ENCODE results near the gene OSTM1. TPM values are rescaled to one million over a fixed set of nuclear protein-coding genes. Genes with fewer than 3 reads are reported as not detected.

The OSTM1 gene
- polyA plus RNA-seq, 1 experiment = 35.2 TPM

- no peak for DNase-seq (ENCODE audit: low read depth, low spot score)
- TF ChIP-seq CTCF (IDR thresholded peaks at IDR 0.05; ENCODE audit: low read depth, low read length) = no peak
- Histone ChIP-seq H3K27ac (ENCODE audit: low read depth, low read length) (no peak overlapping the region), H3K4me3 (ENCODE audit: low read depth, low read length) (no peak overlapping the region), H3K9me3 (ENCODE audit: control insufficient read depth, insufficient read depth, low read length) (no peaks in the 10 kb centered on the region), H3K27me3 (ENCODE audit: control insufficient read depth, insufficient read depth, low read length) (peaks cover 3% of the 10 kb centered on the region)
- ChIA-PET CTCF (interaction anchor here (1.1 kb wide), 1 partner anchor 53 kb away, joined by 5 read pairs; no protein-coding TSS in a partner anchor), POLR2A (no interaction called here)
Measured at GRCh38 chr6:108102965-108103364, 28.4 kb upstream of the OSTM1 start.

- H3K9me3 ChIP-seq (ENCODE audit: control insufficient read depth, insufficient read depth, low read length) = no peaks in the 10 kb centered on the region
- H3K27me3 ChIP-seq (ENCODE audit: control insufficient read depth, insufficient read depth, low read length) = peaks cover 3% of the 10 kb centered on the region
- no peak overlapping the region for H3K27ac ChIP-seq (ENCODE audit: low read depth, low read length)
- ChIA-PET POLR2A (no interaction called here), CTCF (interaction anchor here (1.2 kb wide), 1 partner anchor 13 kb away, joined by 4 read pairs; no protein-coding TSS in a partner anchor)
- no peak for TF ChIP-seq CTCF (IDR thresholded peaks at IDR 0.05; ENCODE audit: low read depth, low read length)
- DNase-seq (ENCODE audit: low read depth, low spot score) = no peak
- no peak overlapping the region for H3K4me3 ChIP-seq (ENCODE audit: low read depth, low read length)
Measured at GRCh38 chr6:108100003-108100402, 25.5 kb upstream of the OSTM1 start.

GRCh38 chr6:108097882-108098281 lies 23.3 kb upstream of the OSTM1 start:
- H3K4me3 ChIP-seq (ENCODE audit: low read depth, low read length) = no peak overlapping the region
- no peaks in the 10 kb centered on the region for H3K9me3 ChIP-seq (ENCODE audit: control insufficient read depth, insufficient read depth, low read length)
- H3K27ac ChIP-seq (ENCODE audit: low read depth, low read length) = no peak overlapping the region
- ChIA-PET POLR2A (interaction anchor here (0.6 kb wide), 1 partner anchor 339 kb away, joined by 6 read pairs; no protein-coding TSS in a partner anchor), CTCF (no interaction called here)
- DNase-seq (ENCODE audit: low read depth, low spot score) = no peak
- H3K27me3 ChIP-seq (ENCODE audit: control insufficient read depth, insufficient read depth, low read length) = peaks cover 6% of the 10 kb centered on the region
- TF ChIP-seq CTCF (IDR thresholded peaks at IDR 0.05; ENCODE audit: low read depth, low read length) = no peak

- DNase-seq (ENCODE audit: low read depth, low spot score) = no peak
- POLR2A ChIA-PET = no interaction called here
- CTCF ChIA-PET = no interaction called here
Measured at GRCh38 chr6:108093781-108094300, 19.3 kb upstream of the OSTM1 start.

GRCh38 chr6:108091288-108091687 lies 16.7 kb upstream of the OSTM1 start:
- H3K27ac ChIP-seq (ENCODE audit: low read depth, low read length) = no peak overlapping the region
- ChIA-PET POLR2A (no interaction called here), CTCF (no interaction called here)
- DNase-seq (ENCODE audit: low read depth, low spot score) = no peak
- H3K27me3 ChIP-seq (ENCODE audit: control insufficient read depth, insufficient read depth, low read length) = peaks cover 3% of the 10 kb centered on the region
- no peaks in the 10 kb centered on the region for H3K9me3 ChIP-seq (ENCODE audit: control insufficient read depth, insufficient read depth, low read length)
- TF ChIP-seq CTCF (IDR thresholded peaks at IDR 0.05; ENCODE audit: low read depth, low read length) = no peak
- H3K4me3 ChIP-seq (ENCODE audit: low read depth, low read length) = no peak overlapping the region

More at GRCh38 chr6:108093781-108094300, 19.3 kb upstream of the OSTM1 start:
- H3K27me3 ChIP-seq (ENCODE audit: control insufficient read depth, insufficient read depth, low read length) = peaks cover 3% of the 10 kb centered on the region
- H3K27ac ChIP-seq (ENCODE audit: low read depth, low read length) = no peak overlapping the region
- H3K9me3 ChIP-seq (ENCODE audit: control insufficient read depth, insufficient read depth, low read length) = no peaks in the 10 kb centered on the region
- TF ChIP-seq CTCF (IDR thresholded peaks at IDR 0.05; ENCODE audit: low read depth, low read length) = no peak
- H3K4me3 ChIP-seq (ENCODE audit: low read depth, low read length) = no peak overlapping the region
